ENCODE results near the gene ZMIZ2. TPM values are rescaled to one million over a fixed set of nuclear protein-coding genes. Genes with fewer than 3 reads are reported as not detected.

ZMIZ2 gene
- total and polyA plus RNA-seq, 9 of the 15 experiments (the other 6 are each of a cell fraction or from before 2014, with no cell fraction given), result 0.13 to 40.3 (median 4.9) TPM

GRCh38 chr7:44759246-44759645 is 10.6 kb downstream of the ZMIZ2 start:
- 96% methylated on average over 9 of the region's 9 CpGs for WGBS (ENCODE audit: insufficient coverage, low coverage, missing lambda C conversion rate)
- H3K79me2 ChIP-seq (ENCODE audit: control insufficient read depth, insufficient read depth, low read length), result peaks cover 21% of the 10 kb centered on the region
- no peak for FAIRE-seq

More at GRCh38 chr7:44759246-44759645, 10.6 kb downstream of the ZMIZ2 start:
- peaks cover 60% of the 10 kb centered on the region; the same call in 2 of the 3 replicates for H3K36me3 ChIP-seq (ENCODE audit: control insufficient read depth, insufficient read depth, low read length)
- no peaks in the 10 kb centered on the region for H3K27me3 ChIP-seq (ENCODE audit: control insufficient read depth in 2 of 2, insufficient read depth in 2 of 2, low read length in 2 of 2)
- ChIA-PET CTCF (ENCODE audit: low intra/inter-chr PET ratio) (no interaction called here), POLR2A (interaction anchor here (0.6 to 1.1 kb wide), 3 partner anchors 10 to 407 kb away, joined by 3 read pairs; no protein-coding TSS in a partner anchor)
- H3K4me1 ChIP-seq (replicated peaks in 1 of 2; ENCODE audit: control insufficient read depth in 2 of 2, insufficient read depth in 2 of 2, low read length in 2 of 2), result peaks cover 16 to 45% of the 10 kb centered on the region in 2 experiments; a peak in 4 of 5 replicates
- H3K27ac ChIP-seq (ENCODE audit: extremely low read depth, low read depth, low read length), result no peak overlapping the region
- peak in 1 of 4 experiments; percentile 7 for DNase-seq (ENCODE audit: extremely low read depth in 1 of 4, low spot score in 3 of 4)
- no peaks in the 10 kb centered on the region for H3K9me1 ChIP-seq (ENCODE audit: control insufficient read depth, insufficient read depth, low read length)
- 0 out of 2 replicates have a peak, but pooled peaks cover 2% of the 10 kb centered on the region for H4K20me1 ChIP-seq (replicated peaks; ENCODE audit: control insufficient read depth, insufficient read depth, low read length)
- TF ChIP-seq SRSF1 (IDR thresholded peaks at IDR 0.05; ENCODE audit: low read depth, low read length) (no peak), ZBTB43 (CRISPR knock-in tag; IDR thresholded peaks at IDR 0.05) (no peak), CHD4 (IDR thresholded peaks at IDR 0.05; ENCODE audit: insufficient read depth, insufficient replicate concordance, low read depth, low read length, poor library complexity, severe bottlenecking) (no peak), PHB2 (IDR thresholded peaks at IDR 0.05; ENCODE audit: low read depth) (no peak), ZFP36 (IDR thresholded peaks at IDR 0.05; ENCODE audit: low read depth, low read length, partially characterized antibody) (no peak), ZNF140 (CRISPR knock-in tag; IDR thresholded peaks at IDR 0.05) (no peak), HEY1 (CRISPR knock-in tag; IDR thresholded peaks at IDR 0.05; ENCODE audit: borderline replicate concordance) (no peak)
- intact Hi-C loops (cut with micrococcal nuclease) (no loop called here), in situ Hi-C loops (cut with MboI) (no loop called here)
- peak overlapping the region in 1 of 2 experiments; percentile 31; a peak in 1 of 4 replicates for H3K9ac ChIP-seq (ENCODE audit: insufficient read depth in 1 of 2, low read depth in 2 of 2, low read length in 2 of 2)
- no peaks in the 10 kb centered on the region for H3K9me3 ChIP-seq (replicated peaks; ENCODE audit: control insufficient read depth, insufficient read depth, low read depth, low read length)
- no TSS peak for BruUV-seq (replicated peaks)
- H3K4me2 ChIP-seq (ENCODE audit: insufficient read depth, low read length), result no peak overlapping the region
- no peak overlapping the region for H2AFZ ChIP-seq (ENCODE audit: low read depth, low read length)
- H3K4me3 ChIP-seq, result no peak overlapping the region
- ATAC-seq, result no peak
